HCT116 (cell line): ENCODE data around the gene LIMA1.

ENCODE experiments used
- ATF3 ChIP-seq: IDR thresholded peaks from 2 replicates; pipeline ENCODE4 v1.6.1; 2012
- CBX3 ChIP-seq: IDR thresholded peaks from 2 replicates; pipeline ENCODE4 v1.6.1; 2012; ENCODE audit warnings: low read depth
- CEBPB ChIP-seq: IDR thresholded peaks from 2 replicates; pipeline ENCODE4 v1.6.1; 2012; ENCODE audit warnings: low read depth
- CTCF ChIP-seq, 3 experiments: fragments of 200-600 bp in 1 of 3; sonication (generic) in 1 of 3; IDR thresholded peaks in 2 of 3; conservative IDR thresholded peaks in 1 of 3; 2 replicates each; pipeline ENCODE4 v1.5.1; 2012 to 2017; ENCODE audit warnings: low read depth in 2 of 3, low read length in 2 of 3, antibody characterized with exemption in 1 of 3, borderline replicate concordance in 1 of 3, control low read depth in 1 of 3, mild to moderate bottlenecking in 1 of 3, mixed read lengths in 1 of 3, mixed run types in 1 of 3, moderate library complexity in 1 of 3; ENCODE audit not compliant: insufficient read depth in 1 of 3
- EZH2 ChIP-seq: fragments of 200-600 bp; sonication (generic); IDR thresholded peaks from 2 replicates; pipeline ENCODE4 v1.6.1; 2017; ENCODE audit warnings: antibody characterized with exemption, mixed run types
- POLR2A ChIP-seq: IDR thresholded peaks from 2 replicates; pipeline ENCODE4 v1.7.0; 2011; ENCODE audit warnings: borderline replicate concordance; ENCODE audit not compliant: insufficient read depth, insufficient read length; ENCODE audit errors: extremely low read depth
- RAD21 ChIP-seq: IDR thresholded peaks from 2 replicates; pipeline ENCODE4 v1.6.1; 2012; ENCODE audit warnings: low read depth, mild to moderate bottlenecking
- REST ChIP-seq: IDR thresholded peaks from 2 replicates; pipeline ENCODE4 v1.6.1; 2012; ENCODE audit warnings: low read depth
- SP1 ChIP-seq: IDR thresholded peaks from 2 replicates; pipeline ENCODE4 v1.6.1; 2012; ENCODE audit warnings: low read depth
- ZFX ChIP-seq: fragments of 450-650 bp; IDR thresholded peaks from 2 replicates; pipeline ENCODE4 v1.6.1; 2017

GRCh38 chr12:50214018-50214417, 69.3 kb downstream of the LIMA1 start:
- TF ChIP-seq ZFX (no peak), EZH2 (no peak), POLR2A (no peak), CTCF (IDR thresholded peaks at IDR 0.05 in 2 of 3, conservative IDR thresholded peaks at IDR 0.05 in 1 of 3; ENCODE audit: borderline replicate concordance in 1 of 3, insufficient read depth in 1 of 3, low read depth in 2 of 3, low read length in 2 of 3) (no peak), REST (no peak), RAD21 (no peak), ATF3 (no peak), SP1 (no peak), CEBPB (no peak), CBX3 (no peak)
